Hindlimb muscle (tissue), 1 donor: ENCODE measurements around the gene ATXN1. TPM values are rescaled to one million over a fixed set of nuclear protein-coding genes. Genes with fewer than 3 reads are reported as not detected.
"Not testable (repeated sequence)": the region's sequence is repeated elsewhere in the genome, so short reads cannot be mapped to it uniquely, and the experiment has no call there.

ENCODE experiments used
- DNase-seq: peaks from one replicate; pipeline ENCODE4 v3.0.0-alpha.2; 2013
- polyA plus RNA-seq: library from polyadenylated mRNA; unstranded; fragments of 120-200 nt; gene quantifications from one replicate; pipeline ENCODE4 v1.2.1, GENCODE V29; 2013; ENCODE audit not compliant: insufficient read length

ATXN1 gene
- polyA plus RNA-seq, 1 donor = 16.1 TPM

DNA sequence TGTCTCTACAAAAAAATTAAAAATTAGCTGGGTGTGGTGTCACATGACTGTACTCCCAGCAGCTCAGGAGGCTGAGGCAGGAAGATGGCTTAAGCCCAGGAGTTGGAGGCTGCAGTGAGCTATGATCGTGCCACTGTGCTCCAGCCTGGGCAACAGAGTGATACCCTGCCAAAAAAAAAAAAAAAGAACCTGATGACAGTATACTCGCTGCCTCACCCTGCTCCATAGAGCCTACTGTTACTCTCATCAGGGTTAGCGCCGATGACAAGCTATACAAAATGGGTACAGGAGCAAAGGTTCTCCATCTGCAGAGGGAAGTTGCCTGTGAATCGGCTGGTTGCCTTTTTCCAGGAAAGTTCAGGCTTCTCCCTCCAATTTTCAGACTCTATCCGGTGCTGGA lies 469.5 kb downstream of the ATXN1 start:
- no peak for DNase-seq

DNA sequence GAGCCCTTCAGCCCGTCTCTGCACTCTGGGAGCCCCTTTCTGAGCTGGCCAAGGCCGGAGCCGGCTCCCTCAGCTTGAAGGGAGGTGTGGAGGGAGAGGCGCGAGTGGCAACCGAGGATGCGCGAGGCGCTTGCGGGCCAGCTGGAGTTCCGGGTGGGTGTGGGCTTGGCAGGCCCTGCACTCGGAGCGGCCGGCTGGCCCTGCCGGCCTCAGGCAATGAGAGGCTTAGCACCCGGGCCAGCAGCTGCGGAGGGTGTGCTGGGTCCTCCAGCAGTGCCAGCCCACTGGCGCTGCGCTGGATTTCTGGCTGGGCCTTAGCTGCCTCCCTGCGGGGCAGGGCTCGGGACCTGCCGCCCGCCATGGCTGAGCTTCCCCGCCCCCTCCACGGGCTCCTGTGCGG lies 473.1 kb downstream of the ATXN1 start:
- no peak for DNase-seq

DNA sequence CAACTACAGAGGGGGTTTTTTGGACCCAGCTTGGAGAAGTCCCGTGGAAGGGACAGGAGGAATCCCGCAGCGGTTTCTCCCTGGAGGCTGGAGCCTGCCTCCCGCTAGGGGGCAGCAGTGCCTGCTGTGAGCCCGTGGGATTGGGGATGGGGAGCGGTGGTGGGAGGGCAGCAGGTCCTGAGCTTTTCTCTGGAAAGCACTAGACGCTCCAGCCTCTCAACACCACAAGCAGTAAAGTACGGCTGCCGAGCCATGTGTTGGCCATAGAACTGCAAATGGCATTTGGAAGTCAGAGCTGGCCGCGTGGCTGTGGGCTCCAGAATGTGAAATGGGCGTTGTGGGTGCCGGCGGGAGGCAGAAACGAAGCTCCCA lies 475.1 kb downstream of the ATXN1 start:
- no peak for DNase-seq

DNA sequence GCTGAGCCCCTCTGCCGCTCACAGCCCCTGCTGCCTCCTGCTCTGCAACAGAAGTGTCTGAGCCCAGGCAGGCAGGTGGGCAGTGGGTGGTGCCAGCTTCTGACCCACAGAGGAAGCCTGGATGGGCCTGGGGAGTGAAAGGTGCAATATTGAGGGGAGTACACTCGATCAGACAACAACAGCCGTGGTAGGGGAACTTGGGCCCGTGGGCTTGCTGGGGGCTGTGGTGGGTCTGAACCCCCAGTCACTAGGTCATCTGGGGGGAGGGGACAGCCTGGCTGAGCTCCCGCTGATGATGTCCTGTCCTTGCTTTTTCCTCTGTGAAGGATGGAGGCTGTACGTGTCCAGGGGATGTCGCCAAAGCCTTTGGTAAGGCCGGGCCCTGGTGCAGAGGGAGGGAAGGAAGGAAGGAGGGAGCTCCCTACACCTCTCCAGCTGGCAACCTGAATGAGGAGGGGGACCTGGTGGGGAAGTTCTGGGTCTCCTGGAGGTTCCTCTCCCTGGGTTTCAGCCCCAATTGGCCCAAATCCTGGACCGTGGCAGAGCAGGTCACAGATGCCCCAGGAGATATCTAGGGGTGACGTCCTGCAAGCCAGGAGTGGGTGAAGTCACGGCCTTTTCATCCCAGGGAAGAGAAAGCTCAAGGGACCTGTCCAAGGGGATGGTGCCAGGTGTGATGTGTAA lies 475.7 kb downstream of the ATXN1 start:
- no peak for DNase-seq

DNA sequence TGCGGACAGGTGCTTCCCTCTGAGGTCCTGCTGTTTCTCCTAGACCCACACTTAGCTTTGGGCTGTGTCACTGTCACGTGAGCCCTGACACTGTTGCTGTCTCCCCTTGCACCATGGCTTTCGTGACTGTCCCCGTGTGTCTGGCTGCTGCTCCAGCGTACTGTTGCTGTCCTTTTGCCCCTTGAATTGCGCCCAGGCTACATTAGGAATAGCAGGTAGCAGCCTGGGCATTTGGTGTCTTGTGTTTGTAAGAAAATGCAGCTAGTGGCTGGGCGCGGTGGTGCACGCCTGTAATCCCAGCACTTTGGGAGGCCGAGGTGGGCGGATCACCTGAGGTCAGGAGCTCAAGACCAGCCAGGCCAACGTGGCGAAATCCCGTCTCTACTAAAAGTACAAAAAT lies 476.8 kb downstream of the ATXN1 start:
- no peak for DNase-seq

DNA sequence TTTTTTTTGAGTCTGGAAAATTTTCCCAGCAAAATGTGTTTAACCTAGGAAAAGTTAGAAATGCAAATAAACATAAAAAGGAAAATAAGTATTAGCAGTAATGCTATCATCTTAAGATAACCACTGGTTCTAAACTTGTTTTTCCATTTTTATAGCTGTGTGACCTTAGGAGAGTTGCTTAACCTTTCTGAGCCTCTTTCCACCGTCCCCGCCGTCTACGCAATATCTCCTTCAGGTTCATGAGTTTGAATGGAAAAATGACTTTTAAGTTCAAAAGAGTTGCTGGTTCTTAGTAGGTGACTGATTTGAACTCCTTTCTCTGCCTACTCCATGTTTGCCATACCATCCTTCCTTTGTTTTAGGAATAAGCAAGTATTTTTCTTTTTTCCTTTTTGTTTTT lies 478.9 kb downstream of the ATXN1 start:
- DNase-seq = no peak

DNA sequence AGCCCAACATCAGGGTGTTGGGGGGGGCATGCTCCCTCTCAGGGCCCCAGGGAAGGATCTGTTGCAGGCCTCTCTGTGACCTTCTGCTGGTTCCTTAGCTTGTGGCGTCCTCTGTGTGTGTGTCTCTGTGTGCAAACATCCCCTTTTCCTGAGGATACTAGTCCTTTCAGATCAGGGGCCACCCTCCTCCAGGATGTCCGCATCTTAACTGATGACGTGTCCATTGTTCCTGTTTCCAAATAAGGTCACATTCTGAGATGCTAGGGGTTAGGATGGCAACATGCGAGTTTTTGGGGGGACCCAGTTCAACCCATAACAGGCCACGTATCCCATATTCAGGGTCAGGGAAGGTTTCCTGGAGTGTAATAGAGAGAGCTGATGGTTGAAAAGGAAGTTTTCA lies 482.0 kb downstream of the ATXN1 start:
- DNase-seq = no peak

DNA sequence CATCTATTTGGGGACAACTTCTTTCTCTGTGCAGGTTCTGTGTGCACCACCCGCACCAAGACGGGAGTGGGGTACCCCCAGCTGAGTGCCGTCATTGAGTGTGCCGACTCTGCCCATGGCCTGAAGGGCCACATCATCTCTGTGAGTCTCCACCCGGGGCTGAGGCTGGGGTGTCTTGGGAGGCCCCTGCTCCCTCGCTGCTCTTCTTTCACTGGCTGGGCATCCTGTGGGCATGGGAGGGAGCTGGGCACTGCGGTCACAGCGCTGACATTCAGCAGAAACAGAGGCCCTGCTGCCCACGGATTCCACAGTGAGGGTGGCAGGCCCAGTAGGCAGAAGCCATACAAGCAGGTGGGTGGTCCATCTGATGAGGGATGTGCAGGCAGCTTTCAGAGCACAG lies 482.5 kb downstream of the ATXN1 start:
- no peak for DNase-seq

DNA sequence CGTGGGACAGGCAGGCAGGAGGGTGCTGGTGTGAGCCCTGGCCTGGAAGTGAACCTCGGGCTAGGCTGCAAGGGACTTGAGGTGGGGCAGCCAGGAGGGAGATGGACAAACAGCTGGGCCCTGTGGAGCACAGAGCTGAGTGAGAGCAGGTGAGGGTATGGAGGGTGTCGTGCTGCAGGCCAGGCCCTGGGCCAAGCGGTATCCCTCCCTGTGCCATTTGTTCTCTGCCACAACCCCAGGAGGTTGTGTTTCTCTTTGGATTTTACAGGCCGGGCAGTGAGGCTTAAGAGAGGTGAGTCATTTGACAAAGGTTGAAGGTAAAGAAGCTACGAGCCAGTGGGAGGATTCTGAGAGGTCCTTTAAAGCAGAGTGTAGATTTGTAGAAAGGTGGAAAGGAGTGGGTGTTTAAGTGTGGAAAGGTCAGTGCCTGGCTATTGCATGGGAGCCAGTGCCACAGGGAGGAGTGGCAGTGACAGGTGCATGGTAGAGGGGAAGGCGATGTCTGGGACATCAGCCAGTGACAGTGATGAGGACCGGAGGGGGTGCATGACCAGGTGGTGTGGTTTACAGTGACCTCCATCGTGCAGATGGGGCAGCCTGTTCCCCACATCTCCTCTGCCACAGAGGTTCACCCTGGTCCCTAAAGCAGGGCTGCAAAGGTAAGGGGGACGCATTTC lies 483.1 kb downstream of the ATXN1 start:
- no peak for DNase-seq

DNA sequence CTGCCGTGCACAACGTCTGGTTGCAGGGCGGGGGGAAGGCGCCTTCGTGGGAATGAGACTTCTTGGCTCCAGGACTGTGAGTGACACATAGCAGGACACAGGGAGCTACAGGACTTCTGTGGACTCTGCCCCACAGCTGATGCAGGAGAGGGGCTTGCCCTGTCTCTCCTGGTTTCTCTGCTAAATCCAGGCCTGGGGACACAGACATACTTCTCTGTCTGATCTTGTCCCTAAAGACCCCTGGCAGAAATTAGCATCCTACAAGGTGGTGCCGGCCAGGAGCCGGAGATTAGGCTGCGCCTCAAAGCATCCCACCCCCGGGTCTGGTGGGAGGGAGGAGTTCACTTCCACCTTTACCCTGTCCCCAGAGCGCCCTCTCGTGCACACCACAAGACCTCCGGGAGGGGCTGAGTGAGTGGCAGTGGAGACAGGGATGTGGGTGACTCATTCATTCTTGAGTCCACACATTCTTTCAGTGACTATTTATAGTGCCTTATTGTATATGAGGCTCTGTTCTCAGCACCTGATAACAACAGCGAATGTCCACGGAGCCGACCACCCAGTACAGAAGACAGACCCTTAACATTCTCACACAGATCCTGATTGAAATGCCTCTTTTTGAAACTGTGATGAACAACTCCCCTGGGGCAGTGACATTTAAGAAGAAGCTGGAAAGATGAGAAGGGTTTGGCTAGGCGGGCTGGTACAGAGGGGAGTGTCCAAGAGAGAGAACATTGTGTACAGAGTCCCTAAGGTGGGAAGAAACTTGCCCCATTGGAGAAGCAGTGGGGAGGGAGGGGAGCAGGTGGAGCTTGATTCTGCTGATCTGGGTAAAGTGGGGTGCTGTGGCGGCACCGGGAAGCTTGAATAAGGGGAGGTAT lies 483.9 kb downstream of the ATXN1 start:
- DNase-seq = no peak

DNA sequence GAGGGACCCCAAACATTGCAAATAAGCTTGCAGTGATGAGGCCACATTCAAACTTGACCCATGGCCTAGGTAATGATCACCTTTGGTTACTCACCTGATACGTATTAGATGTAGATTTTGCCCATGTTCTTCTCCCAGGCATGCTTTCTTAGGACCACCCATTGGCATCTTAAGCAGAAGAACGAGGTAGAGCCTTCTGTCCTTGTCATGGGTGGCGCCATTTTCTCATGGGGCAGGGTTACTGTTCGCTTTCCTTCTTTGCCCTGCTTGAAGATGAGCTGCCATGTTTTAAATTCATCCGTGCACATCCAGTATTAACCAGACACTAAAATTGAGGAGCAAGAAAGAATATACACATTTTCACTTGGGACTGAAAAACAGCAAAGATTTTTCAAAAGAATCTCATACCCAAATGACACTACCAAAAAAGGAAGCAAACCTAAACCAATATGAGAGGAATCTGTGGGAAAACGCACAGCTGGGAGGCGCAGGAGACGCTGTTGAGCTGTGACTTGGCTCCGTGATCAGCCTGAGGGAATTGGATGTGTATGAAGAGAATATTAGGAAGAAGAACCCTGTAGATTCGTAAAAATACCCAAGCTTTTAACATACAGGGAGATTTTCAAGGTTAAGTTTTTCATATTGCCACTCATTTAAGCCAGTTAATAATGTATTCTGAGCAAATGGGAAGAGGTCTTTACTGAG lies 486.2 kb downstream of the ATXN1 start:
- no peak for DNase-seq

DNA sequence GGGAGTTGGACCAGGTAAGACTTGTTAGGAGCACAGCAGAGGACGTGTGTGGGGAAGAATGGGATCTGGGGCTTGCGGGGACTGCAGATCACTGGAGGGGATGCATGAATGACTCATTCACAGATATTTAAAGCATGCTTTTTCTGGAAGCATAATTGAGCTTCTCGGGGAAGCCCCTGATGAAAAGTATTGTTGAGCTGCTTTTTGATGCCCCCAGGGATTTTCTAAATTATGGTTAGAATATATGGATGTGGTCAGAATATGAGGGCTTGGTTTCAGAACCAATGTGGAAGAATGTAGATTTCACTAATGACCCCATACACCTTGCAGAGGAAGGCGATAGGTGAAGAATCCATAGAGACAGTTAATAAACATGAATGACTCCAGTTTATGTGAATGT lies 486.8 kb downstream of the ATXN1 start:
- no peak for DNase-seq

DNA sequence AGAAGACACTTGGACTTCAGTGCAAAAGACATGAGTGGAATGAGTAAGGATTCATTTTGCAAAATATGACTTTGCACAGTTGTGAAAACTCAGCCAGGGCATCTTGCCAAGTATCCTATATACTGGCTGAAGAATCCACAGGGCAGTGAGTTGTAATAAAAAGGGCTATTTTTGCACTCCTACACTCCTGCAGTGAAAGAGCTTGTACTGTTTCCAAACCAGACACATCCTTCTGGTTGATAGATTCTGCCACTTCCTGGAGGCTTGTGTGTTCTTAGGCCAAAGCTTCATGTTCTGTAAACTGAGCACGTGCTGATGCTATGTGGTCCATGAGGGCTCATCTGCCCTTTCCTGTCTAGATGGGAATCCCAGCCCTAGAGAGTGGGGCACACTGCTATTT lies 488.0 kb downstream of the ATXN1 start:
- DNase-seq = no peak

DNA sequence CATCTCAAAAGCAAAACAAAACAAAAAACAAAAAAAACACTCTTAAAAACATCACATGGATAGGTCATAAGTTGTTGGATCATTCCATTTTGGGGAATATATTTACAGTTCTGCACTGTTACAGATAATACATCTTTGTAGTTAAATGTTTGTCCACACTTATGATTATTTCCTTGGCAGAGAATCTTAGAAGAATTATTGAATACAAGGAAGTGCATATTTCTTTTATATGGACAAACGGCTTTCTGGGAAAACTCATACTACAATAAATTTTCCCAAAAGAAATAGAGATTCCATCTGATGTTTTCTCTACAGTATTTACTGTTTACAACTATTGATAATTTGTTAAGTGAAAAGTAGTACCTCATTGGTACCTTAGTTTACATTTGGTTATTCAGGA lies 489.1 kb downstream of the ATXN1 start:
- no peak for DNase-seq

DNA sequence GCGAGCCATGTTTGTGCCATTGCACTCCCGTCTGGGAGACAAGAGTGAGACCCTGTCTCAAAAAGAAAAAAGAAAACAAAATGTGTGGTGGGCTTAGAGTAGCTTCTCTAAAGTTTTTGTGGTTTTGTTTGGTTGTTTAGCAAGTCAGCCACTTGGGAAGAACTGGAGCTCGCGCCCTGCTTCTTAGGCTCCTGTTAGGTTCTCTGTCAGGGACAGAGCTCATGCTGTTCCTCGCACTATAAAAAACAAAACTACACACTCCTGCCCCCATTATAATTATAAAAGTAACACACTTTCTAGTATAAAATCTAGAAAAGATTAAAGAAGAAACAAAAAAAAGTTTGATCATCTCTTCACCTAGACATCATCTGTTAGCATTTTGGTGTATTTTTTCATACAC lies 489.8 kb downstream of the ATXN1 start:
- no peak for DNase-seq

DNA sequence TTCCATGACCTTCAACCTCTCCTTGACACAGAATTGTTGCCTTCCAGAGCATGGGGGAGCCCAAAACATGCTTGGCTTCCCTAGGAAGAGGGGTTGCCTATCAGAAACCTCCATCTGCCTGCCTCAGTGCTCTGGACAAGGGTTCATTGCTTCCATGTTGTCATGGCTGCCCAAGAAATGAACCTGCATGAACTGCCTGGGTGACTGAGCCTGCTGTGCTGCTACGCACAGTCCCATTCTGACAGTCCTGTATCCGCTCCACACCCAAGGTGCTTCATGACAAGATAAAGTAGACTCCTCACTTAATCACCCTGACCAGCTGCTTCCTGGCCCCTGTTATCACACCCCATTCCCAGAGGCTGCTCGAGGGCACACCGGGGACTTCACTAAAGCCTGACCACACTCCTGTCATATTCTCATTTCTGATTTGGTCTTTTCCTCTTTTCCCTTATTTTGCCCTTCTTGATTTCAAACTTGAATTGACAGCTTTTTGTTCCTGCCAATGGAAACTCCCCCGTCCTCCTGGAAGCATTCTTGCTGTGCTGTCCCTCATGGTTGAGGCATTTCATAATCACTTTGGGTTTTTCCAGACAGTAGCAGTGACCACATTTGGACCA lies 491.0 kb downstream of the ATXN1 start:
- DNase-seq = no peak

DNA sequence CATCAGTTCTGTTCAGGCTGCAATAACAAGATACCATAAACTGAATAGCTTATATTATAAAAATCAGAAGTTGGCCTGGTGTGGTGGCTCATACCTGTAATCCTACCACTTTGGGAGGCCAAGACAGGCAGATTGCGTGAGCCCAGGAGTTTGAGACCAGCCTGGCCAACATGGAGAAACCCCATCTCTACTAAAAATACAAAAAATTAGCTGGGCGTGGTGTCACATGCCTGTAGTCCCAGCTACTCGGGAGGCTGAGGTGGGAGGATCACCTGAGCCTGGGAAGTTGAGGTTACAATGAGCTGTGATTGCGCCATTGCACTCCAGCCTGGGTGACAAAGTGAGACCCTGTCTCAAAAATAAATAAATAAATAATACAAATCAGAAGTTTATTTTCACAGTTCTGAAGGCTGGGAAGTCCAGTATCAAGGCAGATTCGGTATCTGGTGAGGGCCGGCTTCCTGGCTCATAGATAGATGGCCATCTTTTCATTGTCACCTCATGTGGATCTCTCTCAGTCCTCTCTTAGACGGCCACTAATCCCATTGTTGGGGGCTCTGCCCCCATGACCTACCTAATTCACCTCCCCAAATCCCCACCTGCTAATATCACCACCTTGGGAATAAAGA lies 491.7 kb downstream of the ATXN1 start:
- DNase-seq = not testable (repeated sequence)

DNA sequence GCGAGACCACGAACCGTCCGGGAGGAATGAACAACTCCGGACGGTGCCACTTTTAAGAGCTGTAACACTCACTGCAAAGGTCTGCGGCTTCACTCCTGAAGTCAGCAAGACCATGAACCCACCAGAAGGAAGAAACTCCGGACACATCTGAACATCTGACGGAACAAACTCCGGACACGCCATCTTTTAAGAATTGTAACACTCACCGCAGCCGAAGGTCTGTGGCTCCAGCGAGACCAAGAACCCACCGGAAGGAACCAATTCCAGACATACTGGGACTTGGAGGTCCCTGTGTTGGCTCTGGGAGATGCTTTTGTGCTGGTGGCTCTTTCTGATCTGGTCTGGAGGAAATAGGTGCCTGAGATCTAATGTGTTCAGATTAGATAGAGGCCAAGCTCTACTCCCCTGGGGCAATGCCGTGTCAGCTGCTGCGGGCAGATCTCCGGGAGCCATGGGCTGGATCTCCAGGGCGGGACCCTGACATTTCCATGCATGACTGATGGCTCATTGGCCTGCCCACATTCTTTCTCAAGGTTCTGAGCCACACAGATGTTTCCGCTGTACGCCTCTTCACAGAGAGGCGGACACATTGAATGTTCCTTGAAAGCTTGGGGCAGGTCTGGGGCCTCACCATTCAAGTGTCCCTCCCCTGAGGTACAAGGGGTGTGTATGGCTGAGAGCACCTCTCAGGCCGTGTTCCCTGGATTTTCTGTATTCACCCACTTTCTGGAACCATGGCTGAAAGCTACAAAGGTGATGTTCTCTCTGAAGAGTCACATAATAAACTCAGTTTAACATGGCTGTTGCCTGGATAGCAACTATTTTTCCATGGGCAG lies 493.6 kb downstream of the ATXN1 start:
- DNase-seq = no peak

DNA sequence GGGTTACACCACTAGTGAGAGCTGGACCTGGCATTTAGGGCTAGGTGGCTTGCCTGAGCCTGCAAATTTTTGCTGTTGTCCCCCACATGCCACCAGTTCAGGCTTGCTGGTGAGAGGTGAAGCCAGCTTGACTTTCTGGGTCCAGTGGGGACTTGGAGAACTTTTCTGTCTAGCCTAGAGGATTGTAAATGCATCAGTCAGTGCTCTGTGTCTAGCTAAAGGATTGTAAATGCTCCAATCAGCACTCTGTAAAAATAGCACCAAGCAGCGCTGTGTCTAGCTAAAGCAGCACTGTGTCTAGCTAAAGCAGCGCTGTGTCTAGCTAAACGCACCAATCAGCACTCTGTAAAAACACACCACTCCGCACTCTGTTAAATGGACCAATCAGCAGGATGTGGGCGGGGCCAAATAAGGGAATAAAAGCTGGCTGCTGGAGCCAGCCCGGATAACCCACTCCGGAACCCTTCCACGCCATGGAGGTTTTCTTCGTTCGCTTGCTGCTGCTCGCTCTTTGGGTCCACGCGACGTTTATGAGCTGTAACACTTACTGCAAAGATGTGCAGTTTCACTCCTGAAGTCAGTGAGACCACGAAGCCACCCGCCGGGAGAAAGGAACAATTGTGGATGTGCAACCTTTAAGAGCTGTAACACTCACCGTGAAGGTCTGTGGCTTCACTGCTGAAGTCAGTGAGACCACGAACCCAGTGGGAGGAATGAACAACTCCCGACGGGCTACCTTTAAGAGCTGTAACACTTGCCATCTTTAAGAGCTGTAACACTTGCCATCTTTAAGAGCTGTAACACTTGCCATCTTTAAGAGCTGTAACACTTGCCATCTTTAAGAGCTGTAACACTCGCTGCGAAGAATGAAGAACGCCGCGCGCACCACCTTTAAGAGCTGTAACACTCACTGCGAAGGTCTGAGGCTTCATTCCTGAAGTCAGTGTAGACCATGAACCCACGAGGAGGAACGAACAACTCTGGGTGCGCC lies 495.6 kb downstream of the ATXN1 start:
- no peak for DNase-seq

DNA sequence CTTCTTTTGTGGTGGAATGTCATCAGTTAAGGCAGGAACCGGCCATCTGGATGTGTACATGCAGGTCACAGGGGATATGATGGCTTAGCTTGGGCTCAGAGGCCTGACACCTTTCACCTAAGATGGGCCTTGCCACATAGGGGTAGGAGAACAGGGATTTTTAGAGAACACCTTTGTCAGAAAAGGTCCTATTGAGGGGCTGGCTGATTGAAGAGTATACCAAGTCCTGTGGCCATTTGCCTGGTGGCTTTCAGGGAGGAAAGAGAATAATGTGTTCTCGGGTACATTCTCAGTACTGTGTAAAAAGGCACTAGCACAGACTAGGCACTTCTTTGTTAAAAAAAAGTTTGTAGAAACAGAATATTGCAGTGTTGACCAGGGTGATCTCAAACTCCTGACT lies 496.5 kb downstream of the ATXN1 start:
- no peak for DNase-seq
